HepG2 (cell line): ENCODE measurements around the gene TRIM27. TPM values are rescaled to one million over a fixed set of nuclear protein-coding genes. Genes with fewer than 3 reads are reported as not detected.

Experiments used
- DR1 ChIP-seq: sonication (generic); formaldehyde crosslinking; IDR thresholded peaks from 2 replicates; pipeline ENCODE4 v1.8.0; 2021; ENCODE audit warnings: mild to moderate bottlenecking, missing genetic modification reagents, inconsistent platforms
- EEA1 ChIP-seq: sonication (generic); formaldehyde crosslinking; IDR thresholded peaks from 2 replicates; pipeline ENCODE4 v1.5.1; 2020; ENCODE audit warnings: mild to moderate bottlenecking, missing genetic modification reagents, borderline replicate concordance
- EHMT2 ChIP-seq: fragments of 200-600 bp; sonication (generic); IDR thresholded peaks from 2 replicates; pipeline ENCODE4 v1.7.0; 2017; ENCODE audit warnings: antibody characterized with exemption, low read depth, low read length, borderline replicate concordance
- FOXO1 ChIP-seq: sonication (generic); formaldehyde crosslinking; IDR thresholded peaks from 2 replicates; pipeline ENCODE4 v1.4.0; 2020; ENCODE audit warnings: missing genetic modification reagents
- GABPA ChIP-seq, 2 experiments: IDR thresholded peaks; 2 replicates each; pipeline ENCODE4 v1.6.1; 2011 to 2016; ENCODE audit warnings: low read depth in 2 of 2, low read length in 1 of 2, missing biosample characterization in 1 of 2, missing genetic modification characterization in 1 of 2
- KDM5B ChIP-seq: sonication (generic); formaldehyde crosslinking; IDR thresholded peaks from 2 replicates; pipeline ENCODE4 v1.4.0; 2020; ENCODE audit warnings: missing genetic modification reagents, mild to moderate bottlenecking, borderline replicate concordance
- MIXL1 ChIP-seq: IDR thresholded peaks from 2 replicates; pipeline ENCODE4 v1.6.1; 2016
- MXD4 ChIP-seq: IDR thresholded peaks from 2 replicates; pipeline ENCODE4 v1.6.1; 2016; ENCODE audit warnings: mild to moderate bottlenecking, missing biosample characterization, missing genetic modification reagents
- NBN ChIP-seq: fragments of 450-650 bp; conservative IDR thresholded peaks from 2 replicates; pipeline ENCODE4 v1.6.1; 2017
- NFE2 ChIP-seq: sonication (generic); formaldehyde crosslinking; IDR thresholded peaks from 2 replicates; pipeline ENCODE4 v1.4.0; 2020; ENCODE audit warnings: missing genetic modification reagents
- SIN3A ChIP-seq: IDR thresholded peaks from 2 replicates; pipeline ENCODE4 v1.6.1; 2011; ENCODE audit warnings: low read depth, mild to moderate bottlenecking, control low read depth, low read length, borderline replicate concordance
- SNAPC2 ChIP-seq: sonication (generic); formaldehyde crosslinking; IDR thresholded peaks from 2 replicates; pipeline ENCODE4 v1.8.1; 2022; ENCODE audit warnings: mild to moderate bottlenecking, missing genetic modification reagents
- STAT5B ChIP-seq: sonication (generic); formaldehyde crosslinking; IDR thresholded peaks from 2 replicates; pipeline ENCODE4 v1.4.0; 2020; ENCODE audit warnings: missing genetic modification reagents
- TOE1 ChIP-seq: sonication (generic); formaldehyde crosslinking; IDR thresholded peaks from 2 replicates; pipeline ENCODE4 v1.4.0; 2020; ENCODE audit warnings: mild to moderate bottlenecking, missing genetic modification reagents
- ZBTB14 ChIP-seq: sonication (generic); formaldehyde crosslinking; IDR thresholded peaks from 2 replicates; pipeline ENCODE4 v1.4.0; 2020; ENCODE audit warnings: missing genetic modification reagents
- ZNF124 ChIP-seq: sonication (generic); formaldehyde crosslinking; IDR thresholded peaks from 2 replicates; pipeline ENCODE4 v1.4.0; 2020; ENCODE audit warnings: missing genetic modification reagents
- ZNF33B ChIP-seq: sonication (generic); formaldehyde crosslinking; IDR thresholded peaks from 2 replicates; pipeline ENCODE4 v1.5.1; 2020; ENCODE audit warnings: mild to moderate bottlenecking, missing genetic modification reagents
- ZNF547 ChIP-seq: sonication (generic); formaldehyde crosslinking; IDR thresholded peaks from 2 replicates; pipeline ENCODE4 v1.5.1; 2020; ENCODE audit warnings: mild to moderate bottlenecking, missing genetic modification reagents
- ZNF761 ChIP-seq: sonication (generic); formaldehyde crosslinking; conservative IDR thresholded peaks from 2 replicates; pipeline ENCODE4 v1.4.0; 2020; ENCODE audit warnings: mild to moderate bottlenecking, missing genetic modification reagents
- ZNF768 ChIP-seq: sonication (generic); formaldehyde crosslinking; IDR thresholded peaks from 2 replicates; pipeline ENCODE4 v1.4.0; 2020; ENCODE audit warnings: missing genetic modification reagents
- ZSCAN29 ChIP-seq: sonication (generic); formaldehyde crosslinking; conservative IDR thresholded peaks from 2 replicates; pipeline ENCODE4 v1.4.0; 2020; ENCODE audit warnings: mild to moderate bottlenecking, missing genetic modification reagents
- polyA plus RNA-seq, 8 experiments: library from polyadenylated mRNA; depleted of rRNA in 3 of 8; stranded (reverse) in 7 of 8; unstranded in 1 of 8; fragments of >200 nt; fragmentation: Illumina TruSeq in 4 of 8; extraction: Trizol in 4 of 8; gene quantifications; 2 replicates each; pipeline versions ENCODE4 v1.2.1 to v1.2.3, GENCODE V29; 2011 to 2016; ENCODE audit warnings: low read depth in 4 of 8, missing spikeins in 1 of 8, mixed read lengths in 1 of 8; ENCODE audit not compliant: insufficient read depth in 1 of 8
- total RNA-seq, 5 experiments: library from RNA; depleted of rRNA; stranded (reverse); fragments of >200 nt; fragmentation: Illumina TruSeq; extraction: Trizol; gene quantifications; 2 replicates each; pipeline ENCODE4 v1.2.3, GENCODE V29; 2016; ENCODE audit warnings: low read depth in 1 of 5
- TF ChIP-seq, protein P1 (sequence below): IDR thresholded peaks from 2 replicates; pipeline ENCODE4 v1.6.1; 2016; ENCODE audit warnings: low read depth, borderline replicate concordance
- TF ChIP-seq, protein P2 (sequence below): sonication (generic); formaldehyde crosslinking; IDR thresholded peaks from 2 replicates; pipeline ENCODE4 v1.5.0; 2020; ENCODE audit warnings: mild to moderate bottlenecking, missing genetic modification reagents, borderline replicate concordance
- TF ChIP-seq, protein P3 (sequence below): fragments of 450-650 bp; IDR thresholded peaks from 2 replicates; pipeline ENCODE4 v1.6.1; 2016

The TRIM27 gene
- total and polyA plus RNA-seq, 2 of the 13 experiments (the other 11 are each of a cell fraction or from before 2014, with no cell fraction given) = 88.6 to 112 TPM

DNA sequence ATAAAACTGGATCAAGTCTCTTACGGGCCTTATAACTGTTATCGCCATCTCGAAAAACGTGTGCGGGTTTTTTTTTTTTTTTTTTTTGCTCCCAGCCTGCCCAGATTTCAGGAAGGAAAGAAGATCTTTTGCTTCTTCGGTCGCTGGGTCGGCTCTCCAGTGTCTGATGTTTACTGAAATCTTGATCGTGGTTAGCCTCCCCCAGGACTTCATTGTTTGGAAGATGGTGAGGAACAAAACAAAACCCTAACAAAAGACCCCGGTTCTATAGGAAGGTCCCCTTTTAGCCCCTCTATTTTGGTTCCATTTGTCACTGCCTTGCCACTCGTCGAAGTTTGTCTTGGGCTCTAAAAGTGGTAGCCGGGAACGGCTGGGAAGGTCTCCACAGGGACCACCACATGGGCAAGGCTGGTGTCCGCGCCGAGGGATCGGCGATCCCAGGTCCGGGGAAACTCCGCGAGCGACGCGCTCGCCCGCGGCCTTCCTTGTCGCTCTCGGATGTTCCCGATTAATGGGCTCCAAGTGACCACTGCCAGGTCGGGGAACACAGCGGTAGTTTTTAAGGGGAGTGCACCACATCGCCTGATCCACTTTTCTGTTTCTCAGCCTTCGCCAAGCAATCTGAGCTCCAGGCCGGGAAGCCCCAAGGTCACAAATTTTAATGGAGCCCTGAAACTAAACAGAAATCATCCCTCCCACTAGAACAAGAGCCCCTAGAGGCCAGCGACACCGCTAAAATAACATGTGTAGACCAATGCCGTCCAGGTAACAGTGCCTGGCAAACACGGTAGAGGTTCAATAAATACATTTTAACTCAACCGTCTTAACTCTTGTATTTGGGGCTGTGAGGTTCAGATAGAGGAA lies 27.0 kb downstream of the TRIM27 start (continued):
- TF ChIP-seq, protein P1, sequence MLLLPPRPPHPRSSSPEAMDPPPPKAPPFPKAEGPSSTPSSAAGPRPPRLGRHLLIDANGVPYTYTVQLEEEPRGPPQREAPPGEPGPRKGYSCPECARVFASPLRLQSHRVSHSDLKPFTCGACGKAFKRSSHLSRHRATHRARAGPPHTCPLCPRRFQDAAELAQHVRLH (CRISPR knock-in tag) = peak; percentile 20; the same call in 1 of the 2 replicates
- TF ChIP-seq ZNF124 (CRISPR knock-in tag) (no peak), ZNF761 (CRISPR knock-in tag) (no peak), ZNF768 (CRISPR knock-in tag) (peak; percentile 76; the same call in 1 of the 2 replicates), SIN3A (0 out of 2 replicates have a peak, but pooled peaks have one; percentile 37), DR1 (CRISPR knock-in tag) (no peak), ZSCAN29 (peak; percentile 91), FOXO1 (CRISPR knock-in tag) (peak; percentile 45), KDM5B (CRISPR knock-in tag) (peak; percentile 63), ZNF547 (CRISPR knock-in tag) (no peak; the same call in 1 of the 2 replicates), TOE1 (CRISPR knock-in tag) (no peak), EEA1 (CRISPR knock-in tag) (no peak), ZNF33B (CRISPR knock-in tag) (peak; percentile 36; the same call in 1 of the 2 replicates), MXD4 (CRISPR knock-in tag) (no peak), GABPA (IDR thresholded peaks at IDR 0.05; ENCODE audit: low read depth, low read length) (no peak), GABPA (CRISPR knock-in tag; IDR thresholded peaks at IDR 0.05; ENCODE audit: low read depth) (peak; percentile 36), SNAPC2 (CRISPR knock-in tag) (no peak), NFE2 (CRISPR knock-in tag) (0 out of 2 replicates have a peak, but pooled peaks have one; percentile 13), NBN (no peak), ZBTB14 (CRISPR knock-in tag) (peak; percentile 0; the same call in 1 of the 2 replicates), STAT5B (CRISPR knock-in tag) (peak; percentile 49; the same call in 1 of the 2 replicates), MIXL1 (0 out of 2 replicates have a peak, but pooled peaks have one; percentile 10), EHMT2 (no peak)
- TF ChIP-seq, protein P2, sequence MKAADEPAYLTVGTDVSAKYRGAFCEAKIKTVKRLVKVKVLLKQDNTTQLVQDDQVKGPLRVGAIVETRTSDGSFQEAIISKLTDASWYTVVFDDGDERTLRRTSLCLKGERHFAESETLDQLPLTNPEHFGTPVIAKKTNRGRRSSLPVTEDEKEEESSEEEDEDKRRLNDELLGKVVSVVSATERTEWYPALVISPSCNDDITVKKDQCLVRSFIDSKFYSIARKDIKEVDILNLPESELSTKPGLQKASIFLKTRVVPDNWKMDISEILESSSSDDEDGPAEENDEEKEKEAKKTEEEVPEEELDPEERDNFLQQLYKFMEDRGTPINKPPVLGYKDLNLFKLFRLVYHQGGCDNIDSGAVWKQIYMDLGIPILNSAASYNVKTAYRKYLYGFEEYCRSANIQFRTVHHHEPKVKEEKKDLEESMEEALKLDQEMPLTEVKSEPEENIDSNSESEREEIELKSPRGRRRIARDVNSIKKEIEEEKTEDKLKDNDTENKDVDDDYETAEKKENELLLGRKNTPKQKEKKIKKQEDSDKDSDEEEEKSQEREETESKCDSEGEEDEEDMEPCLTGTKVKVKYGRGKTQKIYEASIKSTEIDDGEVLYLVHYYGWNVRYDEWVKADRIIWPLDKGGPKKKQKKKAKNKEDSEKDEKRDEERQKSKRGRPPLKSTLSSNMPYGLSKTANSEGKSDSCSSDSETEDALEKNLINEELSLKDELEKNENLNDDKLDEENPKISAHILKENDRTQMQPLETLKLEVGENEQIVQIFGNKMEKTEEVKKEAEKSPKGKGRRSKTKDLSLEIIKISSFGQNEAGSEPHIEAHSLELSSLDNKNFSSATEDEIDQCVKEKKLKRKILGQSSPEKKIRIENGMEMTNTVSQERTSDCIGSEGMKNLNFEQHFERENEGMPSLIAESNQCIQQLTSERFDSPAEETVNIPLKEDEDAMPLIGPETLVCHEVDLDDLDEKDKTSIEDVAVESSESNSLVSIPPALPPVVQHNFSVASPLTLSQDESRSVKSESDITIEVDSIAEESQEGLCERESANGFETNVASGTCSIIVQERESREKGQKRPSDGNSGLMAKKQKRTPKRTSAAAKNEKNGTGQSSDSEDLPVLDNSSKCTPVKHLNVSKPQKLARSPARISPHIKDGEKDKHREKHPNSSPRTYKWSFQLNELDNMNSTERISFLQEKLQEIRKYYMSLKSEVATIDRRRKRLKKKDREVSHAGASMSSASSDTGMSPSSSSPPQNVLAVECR (CRISPR knock-in tag) = peak; percentile 58
- TF ChIP-seq, protein P3, sequence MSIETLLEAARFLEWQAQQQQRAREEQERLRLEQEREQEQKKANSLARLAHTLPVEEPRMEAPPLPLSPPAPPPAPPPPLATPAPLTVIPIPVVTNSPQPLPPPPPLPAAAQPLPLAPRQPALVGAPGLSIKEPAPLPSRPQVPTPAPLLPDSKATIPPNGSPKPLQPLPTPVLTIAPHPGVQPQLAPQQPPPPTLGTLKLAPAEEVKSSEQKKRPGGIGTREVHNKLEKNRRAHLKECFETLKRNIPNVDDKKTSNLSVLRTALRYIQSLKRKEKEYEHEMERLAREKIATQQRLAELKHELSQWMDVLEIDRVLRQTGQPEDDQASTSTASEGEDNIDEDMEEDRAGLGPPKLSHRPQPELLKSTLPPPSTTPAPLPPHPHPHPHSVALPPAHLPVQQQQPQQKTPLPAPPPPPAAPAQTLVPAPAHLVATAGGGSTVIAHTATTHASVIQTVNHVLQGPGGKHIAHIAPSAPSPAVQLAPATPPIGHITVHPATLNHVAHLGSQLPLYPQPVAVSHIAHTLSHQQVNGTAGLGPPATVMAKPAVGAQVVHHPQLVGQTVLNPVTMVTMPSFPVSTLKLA = no peak
